NCI-H2029 treated with DMSO at 0.1 percent for 48 hours (cell line): ENCODE data around the gene PTPRM.

Source experiments
- DNase-seq: peaks from one replicate; lab custom pipeline; 2025; lab: John Stamatoyannopoulos, UW

Gene PTPRM

GRCh38 chr18:7755753-7756475 is 188.8 kb downstream of the PTPRM start:
- no peak for DNase-seq

- no peak for DNase-seq
These were observed 190.1 kb downstream of the PTPRM start for GRCh38 chr18:7757175-7757574.

GRCh38 chr18:7758764-7759163 is 191.6 kb downstream of the PTPRM start:
- no peak for DNase-seq

GRCh38 chr18:7760967-7761948 is 194.1 kb downstream of the PTPRM start:
- no peak for DNase-seq

GRCh38 chr18:7764405-7764804 is 197.3 kb downstream of the PTPRM start:
- no peak for DNase-seq

- no peak for DNase-seq
These were observed 199.2 kb downstream of the PTPRM start for GRCh38 chr18:7766346-7766745.

- DNase-seq, result no peak
These were observed 199.7 kb downstream of the PTPRM start for GRCh38 chr18:7766817-7767216.

- no peak for DNase-seq
These were observed 203.8 kb downstream of the PTPRM start for GRCh38 chr18:7770908-7771307.

- DNase-seq, result no peak
These were observed 205.4 kb downstream of the PTPRM start for GRCh38 chr18:7772510-7772888.

GRCh38 chr18:7772951-7773350 is 205.8 kb downstream of the PTPRM start:
- DNase-seq, result no peak

GRCh38 chr18:7775128-7775527 is 208.0 kb downstream of the PTPRM start:
- DNase-seq, result no peak

GRCh38 chr18:7775843-7776242 is 208.7 kb downstream of the PTPRM start:
- no peak for DNase-seq

- no peak for DNase-seq
These were observed 211.1 kb downstream of the PTPRM start for GRCh38 chr18:7778181-7778580.

GRCh38 chr18:7779211-7779610 is 212.1 kb downstream of the PTPRM start:
- DNase-seq, result no peak

- DNase-seq, result peak; percentile 2
These were observed 217.1 kb downstream of the PTPRM start for GRCh38 chr18:7784171-7784570.

GRCh38 chr18:7786569-7786968 is 219.5 kb downstream of the PTPRM start:
- DNase-seq, result no peak

- no peak for DNase-seq
These were observed 220.2 kb downstream of the PTPRM start for GRCh38 chr18:7787339-7787738.

GRCh38 chr18:7789856-7790552 is 222.9 kb downstream of the PTPRM start:
- no peak for DNase-seq

GRCh38 chr18:7793100-7793499 is 226.0 kb downstream of the PTPRM start:
- no peak for DNase-seq

GRCh38 chr18:7803956-7804469 is 236.9 kb downstream of the PTPRM start:
- no peak for DNase-seq

- no peak for DNase-seq
These were observed 238.0 kb downstream of the PTPRM start for GRCh38 chr18:7805096-7805495.

- no peak for DNase-seq
These were observed 238.8 kb downstream of the PTPRM start for GRCh38 chr18:7805880-7806279.
